ENCODE results near the gene SLC16A6.
"Not testable (repeated sequence)": the region's sequence is repeated elsewhere in the genome, so short reads cannot be mapped to it uniquely, and the experiment has no call there.

SLC16A6 gene

DNA sequence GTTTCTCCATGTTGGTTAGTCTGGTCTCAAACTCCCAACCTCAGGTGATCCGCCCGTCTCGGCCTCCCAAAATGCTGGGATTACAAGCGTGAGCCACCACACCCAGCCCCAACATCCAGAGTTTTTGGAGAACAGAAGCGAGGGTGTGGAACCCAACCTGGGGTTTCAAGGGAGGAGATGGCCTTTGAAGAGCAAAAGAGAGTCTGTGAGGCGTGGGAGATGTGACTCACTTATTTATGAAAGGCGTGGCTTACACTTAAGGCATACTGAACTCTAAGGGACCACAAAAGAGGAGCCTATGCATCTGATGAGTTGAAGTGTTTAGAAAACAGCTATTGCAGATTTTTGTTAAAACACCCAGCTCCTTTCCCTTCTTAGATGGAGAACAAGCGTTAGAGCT, 19.2 kb upstream of the SLC16A6 start:
- DNase-seq (ENCODE audit: low read depth): no peak
- H3K4me3 ChIP-seq (ENCODE audit: low read depth, low read length): no peak overlapping the region
- TF ChIP-seq, protein P1, sequence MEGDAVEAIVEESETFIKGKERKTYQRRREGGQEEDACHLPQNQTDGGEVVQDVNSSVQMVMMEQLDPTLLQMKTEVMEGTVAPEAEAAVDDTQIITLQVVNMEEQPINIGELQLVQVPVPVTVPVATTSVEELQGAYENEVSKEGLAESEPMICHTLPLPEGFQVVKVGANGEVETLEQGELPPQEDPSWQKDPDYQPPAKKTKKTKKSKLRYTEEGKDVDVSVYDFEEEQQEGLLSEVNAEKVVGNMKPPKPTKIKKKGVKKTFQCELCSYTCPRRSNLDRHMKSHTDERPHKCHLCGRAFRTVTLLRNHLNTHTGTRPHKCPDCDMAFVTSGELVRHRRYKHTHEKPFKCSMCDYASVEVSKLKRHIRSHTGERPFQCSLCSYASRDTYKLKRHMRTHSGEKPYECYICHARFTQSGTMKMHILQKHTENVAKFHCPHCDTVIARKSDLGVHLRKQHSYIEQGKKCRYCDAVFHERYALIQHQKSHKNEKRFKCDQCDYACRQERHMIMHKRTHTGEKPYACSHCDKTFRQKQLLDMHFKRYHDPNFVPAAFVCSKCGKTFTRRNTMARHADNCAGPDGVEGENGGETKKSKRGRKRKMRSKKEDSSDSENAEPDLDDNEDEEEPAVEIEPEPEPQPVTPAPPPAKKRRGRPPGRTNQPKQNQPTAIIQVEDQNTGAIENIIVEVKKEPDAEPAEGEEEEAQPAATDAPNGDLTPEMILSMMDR (IDR thresholded peaks at IDR 0.05; ENCODE audit: control insufficient read depth, extremely low read depth, insufficient read depth): no peak

DNA sequence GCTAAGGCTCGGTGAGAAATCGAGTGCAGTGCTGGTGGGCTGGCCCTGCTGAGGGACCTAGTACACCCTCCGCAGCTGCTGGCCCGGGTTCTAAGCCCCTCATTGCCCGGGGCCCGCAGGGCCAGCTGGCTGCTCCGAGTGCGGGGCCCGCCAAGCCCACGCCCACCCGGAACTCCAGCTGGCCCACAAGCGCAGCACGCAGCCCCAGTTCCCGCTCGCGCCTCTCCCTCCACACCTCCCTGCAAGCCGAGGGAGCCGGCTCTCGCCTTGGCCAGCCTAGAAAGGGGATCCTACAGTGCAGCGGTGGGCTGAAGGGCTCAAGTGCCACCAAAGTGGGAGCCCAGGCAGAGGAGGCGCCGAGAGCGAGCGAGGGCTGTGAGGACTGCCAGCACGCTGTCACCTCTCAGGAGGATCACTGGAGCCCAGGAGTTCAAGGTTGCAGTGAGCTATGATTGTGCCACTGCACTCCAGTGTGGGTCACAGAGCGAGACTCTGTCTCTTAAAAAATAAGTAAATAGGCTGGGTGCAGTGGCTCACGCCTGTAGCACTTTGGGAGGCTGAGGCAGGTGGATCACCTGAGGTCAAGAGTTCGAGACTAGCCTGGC, 18.2 kb upstream of the SLC16A6 start:
- DNase-seq (ENCODE audit: low read depth); H3K4me3 ChIP-seq (ENCODE audit: low read depth, low read length): not testable (repeated sequence)

DNA sequence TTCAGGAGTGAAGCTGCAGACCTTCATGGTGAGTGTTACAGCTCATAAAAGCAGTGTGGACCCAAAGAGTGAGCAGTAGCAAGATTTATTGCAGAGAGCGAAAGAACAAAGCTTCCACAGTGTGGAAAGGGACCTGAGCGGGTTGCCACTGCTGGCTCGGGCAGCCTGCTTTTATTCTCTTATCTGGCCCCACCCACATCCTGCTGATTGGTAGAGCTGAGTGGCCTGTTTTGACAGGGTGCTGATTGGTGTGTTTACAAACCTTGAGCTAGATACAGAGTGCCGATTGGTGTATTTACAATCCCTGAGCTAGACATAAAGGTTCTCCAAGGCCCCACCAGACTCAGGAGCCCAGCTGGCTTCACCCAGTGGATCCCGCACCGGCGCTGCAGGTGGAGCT, 17.6 kb upstream of the SLC16A6 start:
- DNase-seq (ENCODE audit: low read depth); H3K4me3 ChIP-seq (ENCODE audit: low read depth, low read length): not testable (repeated sequence)

DNA sequence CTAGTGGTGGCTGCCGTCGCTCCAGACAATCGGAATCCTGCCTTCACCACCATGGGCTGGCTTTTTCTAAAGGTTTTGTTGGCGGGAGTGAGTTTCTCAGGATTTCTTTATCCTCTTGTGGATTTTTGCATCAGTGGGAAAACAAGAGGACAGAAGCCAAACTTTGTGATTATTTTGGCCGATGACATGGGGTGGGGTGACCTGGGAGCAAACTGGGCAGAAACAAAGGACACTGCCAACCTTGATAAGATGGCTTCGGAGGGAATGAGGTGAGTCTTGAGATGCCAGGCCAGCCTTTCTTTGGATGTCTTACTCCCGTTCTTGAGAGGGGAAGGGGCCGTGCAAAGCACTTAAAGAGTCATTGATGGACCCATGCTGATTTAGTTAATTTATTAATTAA, 16.5 kb upstream of the SLC16A6 start:
- no peak for DNase-seq (ENCODE audit: low read depth)
- H3K4me3 ChIP-seq (ENCODE audit: low read depth, low read length): no peak overlapping the region
- TF ChIP-seq, protein P1 (IDR thresholded peaks at IDR 0.05; ENCODE audit: control insufficient read depth, extremely low read depth, insufficient read depth): no peak

DNA sequence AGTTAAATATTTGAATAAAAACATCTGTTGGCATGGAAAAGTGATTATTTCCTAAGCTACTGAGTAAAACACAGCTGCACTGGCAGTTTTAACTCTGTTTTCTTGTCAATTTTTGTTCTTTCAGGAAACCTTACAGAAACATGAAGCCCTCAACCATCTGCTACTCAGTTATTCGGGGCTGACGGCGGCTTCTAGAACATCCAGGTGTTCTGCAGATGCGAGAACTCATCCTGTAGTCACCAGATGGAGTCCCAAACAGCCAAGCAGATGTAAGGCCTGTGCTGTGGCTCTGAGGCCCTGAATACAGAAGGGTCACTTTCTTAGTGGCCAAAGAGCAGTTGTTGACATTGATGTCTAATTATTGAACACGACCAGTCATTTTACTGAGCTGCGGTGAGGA, 15.9 kb upstream of the SLC16A6 start:
- no peak for DNase-seq (ENCODE audit: low read depth)
- TF ChIP-seq, protein P1 (IDR thresholded peaks at IDR 0.05; ENCODE audit: control insufficient read depth, extremely low read depth, insufficient read depth): no peak
- no peak overlapping the region for H3K4me3 ChIP-seq (ENCODE audit: low read depth, low read length)

DNA sequence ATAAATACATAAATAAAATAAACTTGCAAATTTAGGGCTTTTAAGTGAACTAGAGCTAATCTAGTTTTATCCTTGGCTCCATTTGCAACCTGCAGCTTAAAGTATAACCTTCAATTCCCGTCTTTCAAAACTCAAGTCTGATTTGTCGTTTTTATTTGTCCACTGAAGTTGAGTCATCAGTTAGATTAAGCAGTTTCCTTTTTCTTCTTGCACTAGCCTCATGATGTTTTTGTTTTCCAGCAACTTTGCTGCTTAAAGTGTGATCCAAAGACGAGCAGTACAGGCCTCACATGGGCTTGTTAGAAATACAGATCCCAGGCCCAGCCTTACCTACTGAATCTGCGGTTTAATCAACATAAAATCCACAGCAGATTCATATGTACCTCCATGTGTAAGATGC, 14.2 kb upstream of the SLC16A6 start:
- no peak for DNase-seq (ENCODE audit: low read depth)
- TF ChIP-seq, protein P1 (IDR thresholded peaks at IDR 0.05; ENCODE audit: control insufficient read depth, extremely low read depth, insufficient read depth): no peak
- H3K4me3 ChIP-seq (ENCODE audit: low read depth, low read length): no peak overlapping the region

DNA sequence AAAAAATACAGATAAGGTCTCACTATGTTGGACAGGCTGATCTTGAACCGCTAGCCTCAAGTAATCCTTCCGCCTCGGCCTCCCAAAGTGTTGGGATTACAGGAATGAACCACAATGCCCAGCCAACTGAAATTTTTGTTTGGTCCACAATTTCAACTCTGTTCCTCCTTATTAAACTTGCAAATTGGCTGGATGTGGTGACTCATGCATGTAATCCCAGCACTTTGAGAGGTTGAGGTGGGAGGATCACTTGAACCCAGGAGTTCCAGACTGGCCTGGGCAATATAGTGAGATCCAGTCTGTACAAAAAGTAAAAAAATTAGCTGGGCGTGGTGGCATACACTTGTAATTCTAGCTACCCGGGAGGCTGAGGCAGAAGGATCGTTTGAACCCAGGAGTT, 13.8 kb upstream of the SLC16A6 start:
- no peak for DNase-seq (ENCODE audit: low read depth)
- no peak overlapping the region for H3K4me3 ChIP-seq (ENCODE audit: low read depth, low read length)
- TF ChIP-seq, protein P1 (IDR thresholded peaks at IDR 0.05; ENCODE audit: control insufficient read depth, extremely low read depth, insufficient read depth): no peak

DNA sequence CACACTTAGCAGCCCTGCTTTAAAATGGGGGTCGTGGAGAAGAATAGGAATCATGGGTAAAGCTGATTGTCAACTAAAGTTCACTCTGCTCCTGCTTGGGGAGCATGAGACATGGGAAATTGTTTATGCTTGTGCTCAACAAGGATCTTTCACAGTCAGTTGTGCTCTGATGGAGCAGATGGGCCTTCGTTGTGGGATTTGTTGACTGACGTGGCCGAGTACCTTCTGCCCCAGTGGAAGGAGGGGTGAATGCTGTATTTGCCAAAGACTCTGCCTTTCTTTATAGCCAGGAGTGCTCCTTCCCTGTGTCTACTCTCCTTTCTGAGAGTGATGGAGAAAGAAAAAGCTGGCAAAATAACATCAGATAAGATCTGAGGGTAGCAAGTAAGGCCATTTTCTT, 11.7 kb upstream of the SLC16A6 start:
- no peak overlapping the region for H3K4me3 ChIP-seq (ENCODE audit: low read depth, low read length)
- DNase-seq (ENCODE audit: low read depth): no peak
- TF ChIP-seq, protein P1 (IDR thresholded peaks at IDR 0.05; ENCODE audit: control insufficient read depth, extremely low read depth, insufficient read depth): no peak
